Activated naive CD8-positive, alpha-beta T cell (primary cell): Measurements from ENCODE around the gene WBP2.

Source experiments
- H3K27ac Mint-ChIP-seq: one replicate; pipeline ENCODE4 v1.8.0; 2021; ENCODE audit warnings: mixed read lengths
- H3K27me3 Mint-ChIP-seq: one replicate; pipeline ENCODE4 v1.8.0; 2021; ENCODE audit warnings: mixed read lengths
- H3K36me3 Mint-ChIP-seq: one replicate; pipeline ENCODE4 v1.8.0; 2021; ENCODE audit warnings: mixed read lengths
- H3K4me1 Mint-ChIP-seq: one replicate; pipeline ENCODE4 v1.8.0; 2021; ENCODE audit warnings: low read depth, mixed read lengths
- H3K4me3 Mint-ChIP-seq: one replicate; pipeline ENCODE4 v1.8.0; 2021; ENCODE audit warnings: mild to moderate bottlenecking, mixed read lengths
- H3K9me3 Mint-ChIP-seq: one replicate; pipeline ENCODE4 v1.8.0; 2021; ENCODE audit warnings: low read depth, mixed read lengths

The WBP2 gene

DNA sequence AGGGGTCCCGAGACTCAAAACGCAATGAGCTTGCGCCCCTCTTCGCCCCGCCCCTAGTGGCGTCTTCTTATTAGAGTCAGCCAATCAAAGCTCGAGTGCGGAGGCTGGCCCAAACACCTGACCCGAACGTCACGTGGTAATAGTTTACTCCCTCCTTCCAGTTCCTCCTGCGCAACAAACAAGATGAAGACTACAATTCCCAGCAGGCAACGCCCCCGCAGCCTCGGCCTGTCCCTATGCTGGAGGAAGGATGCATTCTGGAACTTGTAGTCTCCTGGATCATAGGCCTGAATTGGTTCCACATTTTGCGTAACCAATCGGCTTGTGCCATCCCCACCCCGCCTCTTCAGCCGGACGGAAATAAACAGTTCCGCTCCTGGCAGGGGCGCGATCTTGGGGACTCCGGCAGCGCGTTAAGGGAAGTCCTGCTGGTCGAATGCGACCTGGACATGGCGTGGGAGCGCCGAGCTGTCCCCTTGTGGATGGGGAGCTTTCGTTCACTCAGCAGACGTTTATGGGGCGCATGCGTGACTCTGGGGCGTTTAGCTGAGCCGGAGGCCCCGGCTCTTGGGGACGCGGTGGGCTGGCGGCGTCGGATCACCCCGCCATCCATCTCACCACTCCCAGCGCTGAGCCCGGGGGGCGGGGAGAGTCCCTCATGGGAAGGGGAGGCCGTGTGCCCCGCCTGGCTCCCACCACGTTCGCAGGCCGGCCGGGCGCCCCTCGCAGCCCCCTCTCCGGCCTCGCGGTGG lies at the start of gene WBP2:
WBP2 (minus strand) TSS at position 26 of the 752 bp plus-strand sequence. CDS start 38 bp downstream, outside the sequence.
- H3K4me3 Mint-ChIP-seq = no peak within 1 kb of the TSS
- no peaks in the 10 kb centered on the region for H3K9me3 Mint-ChIP-seq
- H3K27ac Mint-ChIP-seq = peak within 1 kb of the TSS; percentile 89
- no peaks in the 10 kb centered on the region for H3K27me3 Mint-ChIP-seq
- peaks cover 35% of the 10 kb centered on the region for H3K4me1 Mint-ChIP-seq
- no peaks in the 10 kb centered on the region for H3K36me3 Mint-ChIP-seq

DNA sequence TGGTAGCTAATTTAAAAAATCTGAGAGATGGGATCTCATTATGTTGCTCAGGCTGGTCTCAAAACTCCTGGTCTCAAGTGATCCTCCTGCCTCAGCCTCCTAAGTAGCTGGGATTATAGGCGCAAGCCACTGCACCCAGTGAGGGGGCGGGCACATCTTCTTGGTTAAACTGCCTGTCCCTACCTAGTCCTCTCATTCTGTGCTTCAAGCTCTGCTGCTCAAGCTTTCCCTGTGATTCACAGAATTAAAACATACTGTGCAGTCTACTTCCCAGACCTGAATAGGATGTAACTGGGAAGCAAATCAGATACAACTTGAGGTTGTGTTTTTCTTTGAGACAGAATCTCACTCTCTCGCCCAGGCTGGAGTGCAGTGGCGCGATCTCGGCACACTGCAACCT lies 47.3 kb upstream of the WBP2 start:
- no peak overlapping the region for H3K4me3 Mint-ChIP-seq
- H3K27me3 Mint-ChIP-seq = no peaks in the 10 kb centered on the region
- no peaks in the 10 kb centered on the region for H3K36me3 Mint-ChIP-seq
- peaks cover 15% of the 10 kb centered on the region for H3K4me1 Mint-ChIP-seq
- H3K9me3 Mint-ChIP-seq = no peaks in the 10 kb centered on the region
- H3K27ac Mint-ChIP-seq = peak overlapping the region; percentile 22

DNA sequence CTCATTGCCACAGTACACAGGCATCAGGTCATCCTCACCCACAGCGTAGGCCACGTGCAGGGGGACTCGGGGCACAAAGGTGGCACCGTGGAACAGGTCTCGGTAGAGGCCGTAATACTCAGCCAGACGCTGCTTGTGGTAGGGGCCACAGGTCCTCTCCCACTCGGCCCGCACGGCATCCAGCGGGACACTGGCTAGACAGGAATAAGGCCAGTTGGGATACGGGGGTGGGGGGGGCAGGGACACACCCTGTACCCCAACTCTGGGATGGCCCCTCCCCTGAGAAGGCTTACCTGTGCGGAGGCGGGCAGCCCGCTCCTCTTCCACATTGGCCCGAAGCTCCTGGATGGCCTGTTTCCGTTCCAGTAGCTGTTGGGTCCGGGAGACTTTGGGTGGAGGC lies 46.6 kb upstream of the WBP2 start:
- no peaks in the 10 kb centered on the region for H3K9me3 Mint-ChIP-seq
- no peaks in the 10 kb centered on the region for H3K36me3 Mint-ChIP-seq
- no peaks in the 10 kb centered on the region for H3K27me3 Mint-ChIP-seq
- peaks cover 17% of the 10 kb centered on the region for H3K4me1 Mint-ChIP-seq
- H3K4me3 Mint-ChIP-seq = no peak overlapping the region
- no peak overlapping the region for H3K27ac Mint-ChIP-seq

DNA sequence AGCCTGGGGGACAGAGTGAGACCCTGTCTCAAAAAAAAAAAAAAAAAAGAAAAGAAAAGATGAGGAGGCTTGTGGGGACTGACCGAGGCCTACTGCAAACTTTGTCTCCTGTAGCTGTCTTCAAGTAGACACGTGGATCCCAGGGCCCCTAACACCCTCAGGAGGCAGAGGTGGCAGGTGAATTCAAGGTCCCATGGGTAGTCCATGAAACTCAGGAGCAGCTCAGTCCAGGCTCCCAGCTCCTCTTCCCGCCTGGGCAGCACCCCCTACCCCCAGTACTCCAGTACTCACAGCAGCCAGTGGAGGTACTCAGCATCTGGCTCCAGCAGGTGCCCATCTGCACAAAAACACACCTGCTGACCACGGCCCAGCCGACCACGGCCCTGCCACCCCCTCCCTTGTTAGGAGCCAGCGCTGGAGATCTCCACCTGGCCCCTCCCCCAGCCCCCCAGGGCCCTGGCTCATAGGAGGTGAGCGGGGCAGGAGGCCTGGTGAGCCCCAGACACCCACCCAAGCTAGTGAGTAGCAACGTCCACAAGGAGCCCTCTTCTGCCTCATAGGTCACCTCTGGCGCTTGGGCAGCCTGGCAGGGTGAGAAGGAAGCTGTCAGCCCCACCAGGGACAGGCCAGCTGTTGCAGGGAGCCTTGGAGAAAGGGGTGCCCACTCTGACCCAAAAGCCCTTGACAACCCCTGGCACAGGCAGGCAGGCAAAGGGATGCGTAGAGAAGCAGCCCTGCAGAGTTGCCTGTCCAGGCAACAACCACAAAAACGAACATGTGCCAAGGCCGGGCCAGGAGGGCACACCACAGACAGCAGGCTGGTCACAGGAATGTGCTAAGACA lies 45.8 kb upstream of the WBP2 start:
- Mint-ChIP-seq H3K27ac (peak overlapping the region; percentile 16), H3K36me3 (no peaks in the 10 kb centered on the region), H3K27me3 (no peaks in the 10 kb centered on the region), H3K4me1 (peaks cover 12% of the 10 kb centered on the region), H3K4me3 (no peak overlapping the region), H3K9me3 (no peaks in the 10 kb centered on the region)

DNA sequence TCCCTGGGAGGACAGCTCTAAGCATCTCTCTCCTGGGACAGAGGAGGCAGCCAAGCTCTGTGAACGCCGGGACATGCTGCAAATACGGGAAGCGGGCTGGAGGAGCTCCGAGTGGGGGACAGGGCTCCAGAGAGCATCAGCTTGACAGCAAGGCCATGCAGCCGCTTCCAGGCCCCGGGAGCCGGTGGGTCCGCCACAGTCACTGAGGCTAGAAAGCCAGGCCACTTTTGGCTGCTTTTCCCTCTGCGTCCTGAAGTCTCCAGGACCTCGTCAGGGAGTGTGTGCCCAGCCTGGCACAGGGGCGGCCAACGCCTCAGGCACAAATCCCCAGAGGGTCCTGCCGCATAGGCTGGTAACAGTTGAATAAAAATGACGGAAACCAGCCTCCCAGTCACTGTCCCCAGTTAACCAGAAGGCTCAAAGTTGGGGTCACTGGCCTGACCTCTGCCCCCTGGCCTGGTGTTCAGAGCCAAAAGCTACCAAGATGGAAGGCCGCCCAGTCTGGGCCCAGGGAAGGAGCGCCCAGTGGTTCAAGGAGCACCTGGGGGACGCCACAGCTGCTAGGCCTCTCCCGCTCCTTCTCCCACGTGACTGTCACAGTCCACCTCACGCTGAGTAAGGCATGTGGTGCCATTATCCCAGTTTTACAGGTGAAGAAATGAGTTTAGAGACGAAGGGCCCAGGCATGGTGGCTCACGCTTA lies 44.8 kb upstream of the WBP2 start:
- H3K27ac Mint-ChIP-seq = no peak overlapping the region
- no peaks in the 10 kb centered on the region for H3K9me3 Mint-ChIP-seq
- peaks cover 16% of the 10 kb centered on the region for H3K4me1 Mint-ChIP-seq
- H3K27me3 Mint-ChIP-seq = no peaks in the 10 kb centered on the region
- no peaks in the 10 kb centered on the region for H3K36me3 Mint-ChIP-seq
- no peak overlapping the region for H3K4me3 Mint-ChIP-seq

DNA sequence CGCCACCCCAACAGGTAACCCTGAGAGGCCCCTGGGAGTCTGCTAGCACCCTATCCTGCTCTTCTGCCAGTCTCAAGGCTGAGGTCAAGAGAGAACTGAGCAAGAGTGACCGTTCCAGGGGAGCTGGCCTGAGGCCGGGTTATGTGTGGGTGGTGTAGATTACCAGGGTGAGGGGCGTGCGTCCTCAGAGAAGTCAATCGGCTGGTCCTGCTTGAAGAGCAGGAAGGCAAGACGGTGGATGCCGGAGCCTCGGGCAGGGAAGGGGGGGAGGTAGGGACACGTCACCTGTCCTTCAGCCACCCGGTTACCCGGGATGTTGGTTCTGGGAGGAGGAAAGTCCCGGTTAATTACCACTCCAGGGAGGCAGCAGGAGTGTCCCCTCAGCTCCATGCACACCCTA lies 44.2 kb upstream of the WBP2 start:
- no peak overlapping the region for H3K27ac Mint-ChIP-seq
- H3K9me3 Mint-ChIP-seq = no peaks in the 10 kb centered on the region
- no peaks in the 10 kb centered on the region for H3K36me3 Mint-ChIP-seq
- H3K27me3 Mint-ChIP-seq = no peaks in the 10 kb centered on the region
- no peak overlapping the region for H3K4me3 Mint-ChIP-seq
- peaks cover 18% of the 10 kb centered on the region for H3K4me1 Mint-ChIP-seq

DNA sequence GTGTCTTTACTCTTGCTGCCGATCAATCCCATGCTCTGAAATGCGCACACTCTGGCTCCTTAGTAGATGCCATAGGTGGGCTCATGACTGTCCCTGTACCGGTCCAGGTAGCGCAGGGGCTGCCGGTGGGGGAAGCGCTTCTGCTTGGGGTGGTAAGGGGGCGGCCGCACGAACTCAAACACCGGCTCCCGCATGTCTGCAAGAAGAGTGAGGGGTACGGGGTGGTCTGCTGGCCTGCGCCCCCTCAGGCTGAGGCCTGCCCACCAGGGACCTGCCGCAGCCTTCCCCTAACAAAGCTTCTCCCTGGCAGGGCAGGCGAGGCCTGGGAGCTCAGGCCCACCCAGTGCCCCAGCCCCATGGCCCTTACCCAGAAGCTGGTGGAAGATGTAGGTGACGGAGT lies 43.7 kb upstream of the WBP2 start:
- Mint-ChIP-seq H3K27me3 (no peaks in the 10 kb centered on the region), H3K36me3 (no peaks in the 10 kb centered on the region), H3K4me1 (peaks cover 24% of the 10 kb centered on the region), H3K27ac (no peak overlapping the region), H3K9me3 (no peaks in the 10 kb centered on the region), H3K4me3 (no peak overlapping the region)

DNA sequence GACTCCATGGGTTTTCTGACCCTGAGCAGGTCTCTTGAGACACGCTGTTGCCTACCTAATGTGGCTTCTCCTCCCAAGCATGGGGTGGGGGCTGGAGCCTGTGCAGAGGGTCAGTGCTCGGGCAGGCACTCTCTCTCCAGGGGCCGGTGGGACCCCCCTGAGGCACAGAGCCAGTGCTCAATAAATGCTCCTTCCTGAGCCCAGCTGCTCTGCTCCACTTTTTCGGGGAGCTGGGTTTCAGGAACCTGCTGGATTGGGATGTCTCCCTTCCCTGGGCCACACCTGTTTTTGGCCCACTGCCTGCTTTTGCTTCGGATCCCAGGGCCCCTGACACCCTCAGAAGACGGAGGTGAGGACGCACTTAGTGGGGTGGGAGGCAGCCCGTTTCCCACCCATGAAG lies 42.9 kb upstream of the WBP2 start:
- no peaks in the 10 kb centered on the region for H3K36me3 Mint-ChIP-seq
- H3K4me1 Mint-ChIP-seq = peaks cover 23% of the 10 kb centered on the region
- peak overlapping the region; percentile 64 for H3K27ac Mint-ChIP-seq
- H3K27me3 Mint-ChIP-seq = no peaks in the 10 kb centered on the region
- no peaks in the 10 kb centered on the region for H3K9me3 Mint-ChIP-seq
- H3K4me3 Mint-ChIP-seq = peak overlapping the region; percentile 66

DNA sequence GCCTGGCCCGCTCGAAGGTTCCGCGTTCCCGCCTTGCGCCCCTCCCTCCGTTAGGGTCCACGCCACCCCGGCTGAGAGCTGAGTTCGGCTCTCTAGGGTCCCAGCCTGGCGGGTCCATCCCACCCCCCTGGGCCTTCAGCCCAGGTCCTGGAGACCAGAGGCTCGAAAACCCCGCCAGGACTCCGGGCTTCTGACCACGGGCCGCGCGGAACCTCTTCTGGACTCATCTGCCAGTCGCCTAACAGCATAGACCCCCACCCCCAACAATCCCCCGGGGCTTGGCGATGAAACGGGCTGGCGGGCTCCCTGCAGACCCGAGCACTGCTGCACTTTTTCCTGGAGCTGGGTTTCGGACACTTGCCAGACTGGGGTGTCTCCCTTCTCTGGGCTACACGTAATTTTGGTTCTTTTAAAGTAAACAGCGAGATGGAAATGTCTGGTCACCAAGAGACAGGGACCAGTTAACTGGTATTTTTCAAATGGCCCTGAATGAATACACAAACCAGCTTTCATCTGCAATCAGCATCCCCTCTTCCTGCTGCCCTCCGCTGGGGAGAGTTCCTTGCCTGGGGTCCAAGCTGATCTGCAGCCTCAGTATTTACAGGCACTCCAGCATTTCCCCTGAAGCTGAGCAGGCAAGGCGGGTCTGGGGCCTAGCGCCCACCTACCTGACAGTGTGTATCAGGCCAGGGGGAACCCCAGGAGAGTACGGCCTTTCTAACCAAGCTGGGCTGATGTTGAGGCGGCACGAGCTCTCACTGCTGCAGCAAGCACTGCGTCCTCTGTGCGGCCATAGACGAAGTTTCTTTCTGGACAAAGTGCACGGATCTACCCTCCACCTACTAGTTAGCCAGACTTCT lies 42.3 kb upstream of the WBP2 start:
- Mint-ChIP-seq H3K36me3 (no peaks in the 10 kb centered on the region), H3K9me3 (no peaks in the 10 kb centered on the region), H3K27ac (peak overlapping the region; percentile 64), H3K4me3 (peak overlapping the region; percentile 66), H3K4me1 (peaks cover 23% of the 10 kb centered on the region), H3K27me3 (no peaks in the 10 kb centered on the region)

DNA sequence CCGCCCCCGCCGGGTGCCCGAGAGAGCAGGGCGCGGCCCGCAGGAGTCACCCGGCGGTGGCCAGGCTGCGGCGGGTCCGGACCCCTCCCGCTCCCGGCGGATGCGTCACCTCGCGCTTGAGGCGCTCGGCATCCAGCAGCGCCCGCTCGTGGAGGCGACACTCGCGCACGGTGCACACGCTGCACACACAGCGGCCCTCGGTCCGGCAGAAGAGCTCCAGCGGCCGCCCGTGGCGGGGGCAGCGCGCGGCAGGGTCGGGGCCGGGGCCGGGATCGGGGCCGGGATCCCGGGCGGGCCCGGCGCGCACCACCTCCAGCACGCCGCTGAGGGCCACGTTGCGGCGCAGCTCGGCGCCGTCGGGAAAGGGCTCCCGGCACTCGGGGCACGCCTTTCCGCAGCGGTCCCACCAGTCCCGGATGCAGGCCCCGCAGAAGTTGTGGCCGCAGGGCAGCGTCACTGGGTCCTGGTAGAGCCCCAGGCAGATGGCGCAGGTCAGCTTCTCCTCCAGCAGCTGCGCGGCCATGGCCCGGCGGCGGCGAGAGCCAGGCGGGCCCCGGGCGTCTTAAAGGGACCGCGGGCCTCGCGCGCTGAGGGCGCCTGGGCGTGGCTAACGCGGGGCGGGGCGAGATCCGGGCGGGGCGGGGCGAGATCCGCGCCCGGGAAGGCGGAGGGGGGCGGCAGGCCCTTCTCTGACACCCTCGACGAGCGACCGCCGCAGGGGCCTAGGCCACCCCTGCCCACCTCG lies 41.5 kb upstream of the WBP2 start, which contains the start of gene TRIM65:
TRIM65 (minus strand) TSS at position 537 of the 745 bp plus-strand sequence; CDS start at position 523, 14 bp downstream.
- Mint-ChIP-seq H3K27ac (peak within 1 kb of the TSS; percentile 95), H3K27me3 (no peaks in the 10 kb centered on the region), H3K4me3 (peak within 1 kb of the TSS; percentile 82), H3K4me1 (peaks cover 23% of the 10 kb centered on the region), H3K36me3 (no peaks in the 10 kb centered on the region), H3K9me3 (no peaks in the 10 kb centered on the region)

DNA sequence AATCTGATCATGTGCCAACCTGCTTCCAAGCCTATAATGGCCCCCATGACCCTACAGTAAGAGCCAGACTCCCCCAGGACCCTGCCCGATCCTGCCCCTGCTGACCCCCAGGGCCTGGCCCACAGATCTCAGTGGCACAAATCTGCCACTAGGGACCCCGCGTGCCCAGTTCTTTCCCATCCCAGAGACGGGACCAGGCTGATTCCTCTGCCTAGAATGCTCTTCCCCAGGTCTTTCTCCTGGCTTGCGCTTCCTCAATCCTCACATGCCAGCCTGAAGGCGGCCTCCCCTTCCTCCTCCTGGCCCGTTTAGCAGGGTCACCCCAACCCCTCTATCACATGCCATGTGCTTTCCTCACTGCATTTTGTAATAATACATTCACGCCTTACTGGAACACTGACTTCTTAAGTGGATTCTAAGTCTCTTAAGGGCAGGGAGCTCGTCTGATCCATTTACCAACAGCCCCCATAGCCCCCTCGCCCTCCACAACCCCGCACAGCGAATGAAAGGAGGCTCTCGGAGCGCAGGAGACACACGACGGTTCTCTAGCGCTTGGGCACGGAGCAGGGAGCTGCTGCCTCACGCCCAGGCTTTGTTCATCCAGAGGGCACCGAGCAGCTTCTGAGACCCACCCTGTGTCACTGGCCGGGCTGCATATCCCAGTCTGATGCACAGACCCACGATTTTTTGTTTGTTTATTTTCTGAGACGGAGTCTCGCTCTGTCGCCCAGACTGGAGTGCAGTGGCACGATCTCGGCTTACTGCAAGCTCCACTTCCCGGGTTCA lies 40.4 kb upstream of the WBP2 start:
- no peaks in the 10 kb centered on the region for H3K27me3 Mint-ChIP-seq
- peaks cover 23% of the 10 kb centered on the region for H3K4me1 Mint-ChIP-seq
- H3K27ac Mint-ChIP-seq = peak overlapping the region; percentile 95
- no peaks in the 10 kb centered on the region for H3K9me3 Mint-ChIP-seq
- no peaks in the 10 kb centered on the region for H3K36me3 Mint-ChIP-seq
- H3K4me3 Mint-ChIP-seq = peak overlapping the region; percentile 82

DNA sequence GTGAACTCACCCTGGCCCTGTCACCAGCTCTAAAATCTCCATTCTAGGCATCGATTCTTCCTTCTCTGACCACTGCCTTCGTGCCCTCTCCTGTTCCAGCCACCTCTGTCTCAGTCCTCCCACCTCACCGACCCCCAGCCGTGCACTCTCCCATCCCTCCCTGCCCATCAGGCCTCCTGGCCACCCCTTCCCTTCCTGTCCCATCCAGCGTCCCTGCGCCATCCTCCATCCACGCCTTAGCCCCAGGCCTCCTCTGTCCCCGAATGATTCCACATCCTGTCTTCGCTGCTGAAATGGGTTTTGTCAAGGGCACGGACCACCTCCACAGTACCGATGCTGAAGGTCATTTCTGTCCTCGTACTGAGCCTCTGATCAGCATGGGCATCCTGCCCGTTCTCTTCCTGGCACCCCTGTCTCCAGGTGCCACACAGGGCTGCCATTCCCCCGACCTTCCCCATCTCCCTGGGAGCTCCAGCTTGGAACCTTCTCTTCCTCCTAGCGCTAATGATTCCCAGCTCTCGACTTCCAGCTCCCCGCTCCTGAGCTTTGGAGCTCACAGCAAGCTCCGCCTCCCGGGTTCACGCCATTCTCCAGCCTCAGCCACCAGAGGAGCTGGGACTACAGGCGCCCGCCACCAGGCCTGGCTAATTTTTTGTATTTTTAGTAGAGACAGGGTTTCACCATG lies 39.1 kb upstream of the WBP2 start:
- H3K9me3 Mint-ChIP-seq = no peaks in the 10 kb centered on the region
- peak overlapping the region; percentile 81 for H3K27ac Mint-ChIP-seq
- peak overlapping the region; percentile 70 for H3K4me3 Mint-ChIP-seq
- no peaks in the 10 kb centered on the region for H3K27me3 Mint-ChIP-seq
- no peaks in the 10 kb centered on the region for H3K36me3 Mint-ChIP-seq
- H3K4me1 Mint-ChIP-seq = peaks cover 23% of the 10 kb centered on the region
